ENCODE measurements around the gene CCDC57. TPM values are rescaled to one million over a fixed set of nuclear protein-coding genes. Genes with fewer than 3 reads are reported as not detected.

Gene CCDC57
- total and polyA plus RNA-seq, 2 of the 8 experiments (the other 6 are each of a cell fraction or from before 2014, with no cell fraction given): 8.4 to 12.9 TPM

DNA sequence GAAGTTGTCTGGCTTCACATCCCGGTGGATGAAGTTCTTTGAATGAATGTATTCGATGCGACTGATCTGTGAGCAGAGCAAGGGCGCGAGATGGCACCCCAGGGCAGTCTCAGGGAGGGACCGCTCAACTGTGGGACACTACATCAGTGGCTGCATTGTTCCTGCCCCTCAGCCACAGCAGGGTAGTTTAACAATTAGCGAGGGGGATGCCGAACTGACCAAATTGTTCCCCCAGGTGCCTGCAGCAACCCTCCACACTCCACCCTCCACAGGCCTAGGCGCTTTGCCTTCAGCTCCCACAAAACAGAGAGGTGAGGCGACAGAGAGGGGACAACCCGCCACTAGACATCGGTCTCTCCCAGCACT, 40.5 kb upstream of the CCDC57 start:
- peaks cover 17% of the 10 kb centered on the region for H3K79me1 ChIP-seq (ENCODE audit: low read depth, low read length)
- no peak overlapping the region for H3K9ac ChIP-seq (replicated peaks in 1 of 4; ENCODE audit: extremely low read depth in 1 of 4, low read depth in 3 of 4, low read length in 3 of 4)
- H3K56ac ChIP-seq (replicated peaks; ENCODE audit: insufficient read length, low read depth, low read length): no peak overlapping the region
- FAIRE-seq (no peak), DNase-seq (ENCODE audit: low read depth in 1 of 2, low spot score in 2 of 2) (no peak)
- H3K4ac ChIP-seq (replicated peaks; ENCODE audit: insufficient read length, low read depth, low read length): no peak overlapping the region
- H3K14ac ChIP-seq (ENCODE audit: insufficient read length): no peak overlapping the region
- H2BK15ac ChIP-seq (ENCODE audit: low read length): no peak overlapping the region
- TF ChIP-seq SIRT6 (IDR thresholded peaks at IDR 0.05; ENCODE audit: low read length) (no peak), SIN3A (conservative IDR thresholded peaks at IDR 0.05 in 1 of 2, IDR thresholded peaks at IDR 0.05 in 1 of 2; ENCODE audit: low read depth in 1 of 2, low read length in 2 of 2) (no peak), SIX5 (IDR thresholded peaks at IDR 0.05; ENCODE audit: low read depth, low read length) (no peak)
- TF ChIP-seq, protein P1, sequence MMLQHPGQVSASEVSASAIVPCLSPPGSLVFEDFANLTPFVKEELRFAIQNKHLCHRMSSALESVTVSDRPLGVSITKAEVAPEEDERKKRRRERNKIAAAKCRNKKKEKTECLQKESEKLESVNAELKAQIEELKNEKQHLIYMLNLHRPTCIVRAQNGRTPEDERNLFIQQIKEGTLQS (IDR thresholded peaks at IDR 0.05; ENCODE audit: insufficient read depth, low read depth, low read length): no peak
- ChIA-PET POLR2A (ENCODE audit: partially characterized antibody) (interaction anchor here (1.0 kb wide), 2 partner anchors 8 to 11 kb away, joined by 3 to 5 read pairs; no protein-coding TSS in a partner anchor), CTCF (ENCODE audit: partially characterized antibody) (interaction anchor here (1.3 kb wide), 1 partner anchor 17 kb away, joined by 7 read pairs; no protein-coding TSS in a partner anchor)
- no peaks in the 10 kb centered on the region for H3K4me1 ChIP-seq (replicated peaks in 1 of 4; ENCODE audit: control insufficient read depth in 3 of 4, insufficient read depth in 4 of 4, low read length in 3 of 4)
- peaks cover 3 to 48% of the 10 kb centered on the region in 2 experiments; a peak in 3 of 4 replicates for H3K79me2 ChIP-seq (ENCODE audit: control insufficient read depth in 1 of 2, insufficient read depth in 2 of 2, low read length in 2 of 2)
- H3K27ac ChIP-seq (ENCODE audit: low read depth, low read length): no peak overlapping the region
- no peak overlapping the region for H4K91ac ChIP-seq (replicated peaks; ENCODE audit: insufficient read length, low read length)
- no peak overlapping the region for H2AFZ ChIP-seq (ENCODE audit: low read length)
- H3K36me3 ChIP-seq (ENCODE audit: control insufficient read depth in 2 of 4, insufficient read depth in 4 of 4, low read length in 3 of 4): peaks cover 48 to 84% (median 72%) of the 10 kb centered on the region in 4 experiments
- H4K5ac ChIP-seq (ENCODE audit: insufficient read length, low read depth, low read length): no peak overlapping the region
- no peak overlapping the region for H2BK20ac ChIP-seq (ENCODE audit: low read length)
- H2AK5ac ChIP-seq (ENCODE audit: low read depth, low read length): no peak overlapping the region
- WGBS, 2 experiments (ENCODE audit: extremely low coverage in 1 of 2, insufficient coverage in 1 of 2, insufficient read length in 1 of 2, insufficient replicate concordance in 2 of 2, low coverage in 1 of 2, low lambda C conversion rate in 2 of 2, missing lambda C conversion rate in 1 of 2): 88% methylated on average over 12 of the region's 12 CpGs; no CpG with 5 or more reads in 1 of the 2 experiments
- H3K4me2 ChIP-seq (ENCODE audit: insufficient read depth in 1 of 2, low read depth in 2 of 2, low read length in 2 of 2): no peak overlapping the region
- no peak overlapping the region for H2BK120ac ChIP-seq (replicated peaks; ENCODE audit: low read depth, low read length)
- peak overlapping the region; percentile 22; the same call in 1 of the 2 replicates for H4K8ac ChIP-seq (ENCODE audit: extremely low read depth, insufficient read depth, low read length)
- H2BK5ac ChIP-seq (ENCODE audit: low read depth, low read length): peak overlapping the region; percentile 44
- no peak overlapping the region for H3K4me3 ChIP-seq (ENCODE audit: extremely low read depth in 1 of 4, insufficient read depth in 2 of 4, low read depth in 3 of 4, low read length in 4 of 4)
- H2BK12ac ChIP-seq (ENCODE audit: low read depth, low read length): no peak overlapping the region
- H3K23me2 ChIP-seq (ENCODE audit: low read depth, low read length): no peaks in the 10 kb centered on the region
- no peak overlapping the region for H3K23ac ChIP-seq (ENCODE audit: insufficient read length)
- no peaks in the 10 kb centered on the region for H3K9me3 ChIP-seq (ENCODE audit: insufficient read depth in 2 of 2, low read depth in 1 of 2, low read length in 1 of 2)
- no peak overlapping the region for H3K18ac ChIP-seq (ENCODE audit: extremely low read depth, low read length)
- peaks cover 43% of the 10 kb centered on the region in 2 experiments for H4K20me1 ChIP-seq (replicated peaks in 1 of 2; ENCODE audit: control insufficient read depth in 1 of 2, insufficient read depth in 2 of 2, low read length in 2 of 2)
- no peaks in the 10 kb centered on the region for H3K27me3 ChIP-seq (replicated peaks in 1 of 4; ENCODE audit: control insufficient read depth in 3 of 4, extremely low read depth in 1 of 4, insufficient read depth in 3 of 4, low read length in 3 of 4)
